Chondrocyte (in vitro differentiated cells): ENCODE measurements around the gene CDH12. TPM values are rescaled to one million over a fixed set of nuclear protein-coding genes. Genes with fewer than 3 reads are reported as not detected.

Source experiments
- DNase-seq: peaks from one replicate; pipeline ENCODE4 v3.0.0; 2021; ENCODE audit warnings: mixed read lengths, low spot score
- H3K27ac Mint-ChIP-seq: one replicate; pipeline ENCODE4 v1.8.0; 2021; ENCODE audit warnings: mild to moderate bottlenecking, moderate library complexity, mixed read lengths; ENCODE audit not compliant: unreplicated experiment
- H3K27me3 Mint-ChIP-seq: 2 replicates; pipeline ENCODE4 v1.8.0; 2021; ENCODE audit warnings: low read depth, mixed read lengths
- H3K36me3 Mint-ChIP-seq: 2 replicates; pipeline ENCODE4 v1.8.0; 2021; ENCODE audit warnings: low read depth, mixed read lengths
- H3K4me1 Mint-ChIP-seq: 2 replicates; pipeline ENCODE4 v1.8.0; 2021; ENCODE audit warnings: low read depth, mild to moderate bottlenecking, mixed read lengths
- H3K4me3 Mint-ChIP-seq: one replicate; pipeline ENCODE4 v1.8.0; 2021; ENCODE audit warnings: mild to moderate bottlenecking, moderate library complexity, mixed read lengths; ENCODE audit not compliant: unreplicated experiment
- H3K9me3 Mint-ChIP-seq: 2 replicates; pipeline ENCODE4 v1.8.0; 2021; ENCODE audit warnings: low read depth, mixed read lengths
- CTCF ChIP-seq: fragments of 200-600 bp; sonication (generic); IDR thresholded peaks from 2 replicates; pipeline ENCODE4 v1.5.0; 2021; ENCODE audit warnings: antibody characterized with exemption, mild to moderate bottlenecking, moderate library complexity
- total RNA-seq: library from RNA; stranded (reverse); gene quantifications from 3 replicates; pipeline ENCODE4 v1.2.1, GENCODE V29; 2021

CDH12 gene
- total RNA-seq, 1 donor from 2014 or later, result not detected

DNA sequence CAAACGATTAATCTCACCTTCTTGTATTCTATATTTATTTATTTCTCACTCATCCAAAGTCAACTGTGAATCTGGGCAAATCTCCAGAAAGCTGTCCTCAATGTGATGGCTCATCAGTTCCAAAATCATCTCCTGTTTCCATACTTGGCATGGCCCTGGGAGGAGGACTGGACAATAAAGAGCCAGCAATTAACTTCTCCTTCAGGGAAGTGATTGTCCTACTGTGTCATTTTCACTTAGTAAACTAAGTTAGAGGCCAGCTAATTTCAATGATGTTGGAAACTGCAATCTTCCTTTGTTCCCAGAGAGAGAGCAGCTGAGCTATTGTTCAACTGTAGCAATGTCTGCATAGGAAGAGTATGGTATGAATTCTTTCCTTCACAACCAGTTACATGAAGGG lies 17.5 kb downstream of the CDH12 start:
- H3K9me3 Mint-ChIP-seq, result no peaks in the 10 kb centered on the region
- no peaks in the 10 kb centered on the region for H3K4me1 Mint-ChIP-seq
- no peaks in the 10 kb centered on the region for H3K36me3 Mint-ChIP-seq
- no peak for TF ChIP-seq CTCF
- no peak for DNase-seq
- no peak overlapping the region for H3K27ac Mint-ChIP-seq
- peaks cover 14% of the 10 kb centered on the region for H3K27me3 Mint-ChIP-seq
- H3K4me3 Mint-ChIP-seq, result no peak overlapping the region

GRCh38 chr5:22793463-22793862 lies 59.7 kb downstream of the CDH12 start:
- no peak overlapping the region for H3K27ac Mint-ChIP-seq
- H3K4me3 Mint-ChIP-seq, result no peak overlapping the region
- DNase-seq, result no peak
- H3K27me3 Mint-ChIP-seq, result peaks cover 2% of the 10 kb centered on the region
- H3K4me1 Mint-ChIP-seq, result no peaks in the 10 kb centered on the region
- TF ChIP-seq CTCF, result no peak
- no peaks in the 10 kb centered on the region for H3K36me3 Mint-ChIP-seq
- H3K9me3 Mint-ChIP-seq, result no peaks in the 10 kb centered on the region

GRCh38 chr5:22787807-22788206 lies 65.3 kb downstream of the CDH12 start:
- Mint-ChIP-seq H3K9me3 (no peaks in the 10 kb centered on the region), H3K27ac (no peak overlapping the region), H3K27me3 (no peaks in the 10 kb centered on the region), H3K36me3 (no peaks in the 10 kb centered on the region), H3K4me3 (no peak overlapping the region), H3K4me1 (no peaks in the 10 kb centered on the region)
- TF ChIP-seq CTCF, result no peak
- DNase-seq, result no peak

DNA sequence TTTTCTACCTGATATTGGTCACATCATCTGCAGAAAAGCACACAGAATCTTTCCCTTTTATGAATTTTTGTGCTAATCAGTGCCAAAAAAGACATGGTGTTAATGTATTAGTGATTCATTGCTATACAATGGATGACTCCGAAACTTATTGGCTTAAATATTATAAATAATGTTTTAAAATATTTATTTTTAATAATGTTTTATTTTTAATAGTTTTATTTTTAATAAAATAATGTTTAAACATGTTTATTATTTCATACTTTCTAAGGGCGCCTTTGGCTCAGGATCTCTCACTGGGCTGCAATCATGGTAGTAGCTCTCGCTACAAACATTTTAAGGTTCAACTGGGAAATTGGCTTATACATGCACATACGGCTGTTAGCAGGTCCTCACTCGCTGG lies 65.7 kb downstream of the CDH12 start:
- H3K36me3 Mint-ChIP-seq, result no peaks in the 10 kb centered on the region
- no peak for DNase-seq
- no peak overlapping the region for H3K27ac Mint-ChIP-seq
- H3K9me3 Mint-ChIP-seq, result no peaks in the 10 kb centered on the region
- TF ChIP-seq CTCF, result no peak
- no peaks in the 10 kb centered on the region for H3K27me3 Mint-ChIP-seq
- H3K4me3 Mint-ChIP-seq, result no peak overlapping the region
- no peaks in the 10 kb centered on the region for H3K4me1 Mint-ChIP-seq

- Mint-ChIP-seq H3K4me1 (no peaks in the 10 kb centered on the region), H3K27ac (no peak overlapping the region), H3K27me3 (peaks cover 8% of the 10 kb centered on the region), H3K36me3 (no peaks in the 10 kb centered on the region), H3K9me3 (no peaks in the 10 kb centered on the region), H3K4me3 (no peak overlapping the region)
- no peak for DNase-seq
- TF ChIP-seq CTCF, result no peak
These were observed 72.4 kb downstream of the CDH12 start for GRCh38 chr5:22780756-22781155.
